Stimulated activated CD4-positive, alpha-beta T cell treated with anti-CD3 and anti-CD28 coated beads, Interleukin-1b, Interleukin-23, amount 100 ng/mL, for 24 hours (primary cell): Measurements from ENCODE around the gene VTI1B.

Experiments used
- DNase-seq, 4 experiments: peaks; one replicate each; pipeline ENCODE4 v3.0.0-alpha.2; 2020; ENCODE audit warnings: low read depth in 4 of 4, low spot score in 1 of 4

The VTI1B gene

GRCh38 chr14:67680121-67680602 is 5.7 kb upstream of the VTI1B start:
- DNase-seq = no peak

DNA sequence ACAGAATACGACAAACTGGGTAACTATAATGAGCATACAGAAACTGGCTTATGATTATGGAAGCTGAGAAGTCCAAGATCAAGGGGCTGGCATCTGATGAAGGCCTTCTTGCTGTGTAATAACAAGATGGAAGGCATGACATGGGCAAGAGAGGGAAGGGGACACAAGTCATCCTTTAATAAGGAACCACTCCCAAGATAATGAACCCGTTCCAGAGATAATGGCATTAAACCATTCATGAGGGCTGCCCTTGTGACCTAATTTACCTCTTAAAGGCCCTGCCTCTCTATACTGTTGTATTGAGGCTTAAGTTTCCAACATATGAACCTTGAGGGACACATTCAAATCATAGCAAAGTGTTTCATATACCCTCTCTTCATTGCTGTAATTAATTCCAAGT is 4.6 kb upstream of the VTI1B start:
- DNase-seq = no peak

DNA sequence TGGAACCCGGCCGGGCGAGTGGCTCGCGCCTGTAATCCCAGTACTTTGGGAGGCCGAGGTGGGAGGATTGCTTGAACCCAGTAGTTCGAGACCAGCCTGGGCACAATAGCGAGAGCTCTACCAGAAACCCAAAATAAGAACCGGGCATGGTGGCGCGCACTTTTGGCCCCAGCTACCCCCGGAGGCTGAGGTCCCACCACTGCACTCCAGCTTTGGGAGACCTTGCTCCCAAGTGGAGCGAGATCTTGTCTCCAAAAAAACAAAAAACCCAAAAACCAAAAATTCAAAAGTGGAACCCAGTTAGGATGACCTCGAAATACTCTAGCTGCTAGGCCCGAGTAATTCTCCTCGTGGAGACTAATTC is 769 bp upstream of the VTI1B start:
- DNase-seq = no peak

DNA sequence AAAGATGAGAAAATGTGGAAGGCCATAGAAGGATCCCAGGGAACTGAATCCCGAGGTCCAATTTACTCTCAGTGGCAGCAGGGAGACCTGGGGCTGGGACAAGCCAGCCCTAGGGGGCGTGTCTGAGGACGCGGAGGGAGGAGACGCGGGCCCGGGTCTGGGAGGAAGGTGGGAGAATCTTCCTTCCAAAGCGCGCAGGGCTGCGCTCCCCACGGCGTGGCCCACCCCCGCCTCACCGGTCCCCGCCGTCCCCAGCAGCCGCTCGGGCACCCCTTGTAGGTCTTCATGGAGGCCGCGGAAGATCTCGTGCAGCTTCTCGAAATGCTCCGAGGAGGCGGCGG is 323 bp downstream of the VTI1B start:
- DNase-seq = peak in 3 of 4 experiments; percentile 20 to 57 (median 33)

GRCh38 chr14:67673451-67673850 is 981 bp downstream of the VTI1B start:
- DNase-seq = no peak

DNA sequence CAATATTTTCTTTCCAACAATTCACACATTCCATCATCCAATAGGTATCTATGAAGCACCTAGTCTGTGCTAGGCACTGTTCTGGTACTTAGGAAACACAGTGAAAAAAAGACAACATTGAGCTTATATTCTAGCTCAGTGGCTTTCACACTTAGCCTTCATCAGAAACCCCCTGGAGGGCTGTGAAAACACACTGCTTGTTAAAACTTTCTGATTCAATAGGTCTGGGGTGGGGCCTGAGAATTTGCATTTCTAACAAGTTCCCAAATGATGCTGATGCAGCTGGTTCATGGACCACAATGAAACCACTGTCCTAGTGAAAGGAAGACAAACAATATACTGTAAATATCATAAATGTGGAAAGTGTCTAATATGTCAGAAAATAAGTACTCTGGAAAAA is 5.9 kb downstream of the VTI1B start:
- no peak for DNase-seq

GRCh38 chr14:67666750-67667449 is 7.5 kb downstream of the VTI1B start:
- no peak for DNase-seq

GRCh38 chr14:67665868-67666267 is 8.6 kb downstream of the VTI1B start:
- DNase-seq = no peak

- no peak for DNase-seq
These were observed 10.8 kb downstream of the VTI1B start for GRCh38 chr14:67663633-67664032.

- DNase-seq = no peak
These were observed 20.7 kb downstream of the VTI1B start for GRCh38 chr14:67653651-67654280.

GRCh38 chr14:67652189-67652588 is 22.2 kb downstream of the VTI1B start:
- DNase-seq = no peak

GRCh38 chr14:67650694-67651093 is 23.7 kb downstream of the VTI1B start:
- no peak for DNase-seq

- no peak for DNase-seq
These were observed 24.3 kb downstream of the VTI1B start for GRCh38 chr14:67650151-67650550.

DNA sequence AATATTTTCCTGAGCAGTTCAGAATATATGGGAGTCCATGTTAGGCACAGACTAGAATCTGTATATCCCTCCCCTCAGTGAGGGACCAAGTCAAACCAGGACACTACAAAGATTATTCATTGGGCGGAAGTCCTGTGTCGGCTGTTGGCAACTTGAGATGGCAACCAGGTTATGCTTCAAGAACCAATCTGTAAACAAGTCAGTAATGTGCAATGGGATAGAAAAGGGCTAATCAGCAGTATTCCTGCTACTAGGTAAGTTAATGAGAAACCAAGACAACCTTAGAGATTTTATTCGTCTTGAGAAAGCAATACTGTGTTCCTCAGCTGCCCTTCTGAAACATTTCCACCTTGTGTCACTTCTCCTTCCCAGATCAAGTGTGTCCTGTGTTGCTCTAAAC is 28.3 kb downstream of the VTI1B start:
- DNase-seq = no peak

DNA sequence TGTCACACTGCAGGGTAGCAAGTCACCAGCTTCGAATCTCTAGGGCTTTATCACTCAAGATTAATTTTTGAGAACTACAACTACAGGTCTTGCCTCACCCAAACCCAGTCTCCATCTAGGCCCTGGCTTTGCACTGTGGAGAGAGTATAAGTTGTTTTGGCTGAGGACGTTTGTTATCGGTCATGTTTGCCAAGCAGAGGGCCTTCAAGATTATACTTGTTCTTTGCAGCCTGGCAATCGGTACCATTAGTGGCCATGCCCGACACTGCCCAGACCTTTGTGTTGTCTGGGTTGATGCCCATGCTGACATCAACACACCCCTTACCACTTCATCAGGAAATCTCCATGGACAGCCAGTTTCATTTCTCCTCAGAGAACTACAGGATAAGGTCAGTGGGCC is 29.0 kb downstream of the VTI1B start:
- DNase-seq = no peak

- no peak for DNase-seq
These were observed 30.0 kb downstream of the VTI1B start for GRCh38 chr14:67644428-67644827.

DNA sequence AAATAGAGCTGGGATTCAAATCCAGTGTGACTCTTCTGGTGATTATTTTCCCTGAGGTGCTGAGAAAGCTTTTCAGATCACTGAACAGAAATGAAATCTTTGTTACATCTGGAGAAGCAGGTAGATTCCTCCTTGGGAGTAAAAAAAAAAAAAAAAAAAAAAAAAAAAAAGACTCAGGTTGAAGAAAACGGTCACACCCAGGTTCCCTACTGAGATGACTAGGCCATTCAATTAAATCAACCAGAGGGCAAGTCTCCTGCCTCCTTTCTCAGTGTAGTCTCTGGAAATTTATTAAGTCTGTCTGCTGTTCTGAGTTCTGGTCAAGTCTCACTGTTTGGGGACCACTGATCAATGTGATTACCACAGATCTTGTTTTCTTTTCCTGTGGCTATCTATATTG is 30.7 kb downstream of the VTI1B start:
- no peak for DNase-seq

DNA sequence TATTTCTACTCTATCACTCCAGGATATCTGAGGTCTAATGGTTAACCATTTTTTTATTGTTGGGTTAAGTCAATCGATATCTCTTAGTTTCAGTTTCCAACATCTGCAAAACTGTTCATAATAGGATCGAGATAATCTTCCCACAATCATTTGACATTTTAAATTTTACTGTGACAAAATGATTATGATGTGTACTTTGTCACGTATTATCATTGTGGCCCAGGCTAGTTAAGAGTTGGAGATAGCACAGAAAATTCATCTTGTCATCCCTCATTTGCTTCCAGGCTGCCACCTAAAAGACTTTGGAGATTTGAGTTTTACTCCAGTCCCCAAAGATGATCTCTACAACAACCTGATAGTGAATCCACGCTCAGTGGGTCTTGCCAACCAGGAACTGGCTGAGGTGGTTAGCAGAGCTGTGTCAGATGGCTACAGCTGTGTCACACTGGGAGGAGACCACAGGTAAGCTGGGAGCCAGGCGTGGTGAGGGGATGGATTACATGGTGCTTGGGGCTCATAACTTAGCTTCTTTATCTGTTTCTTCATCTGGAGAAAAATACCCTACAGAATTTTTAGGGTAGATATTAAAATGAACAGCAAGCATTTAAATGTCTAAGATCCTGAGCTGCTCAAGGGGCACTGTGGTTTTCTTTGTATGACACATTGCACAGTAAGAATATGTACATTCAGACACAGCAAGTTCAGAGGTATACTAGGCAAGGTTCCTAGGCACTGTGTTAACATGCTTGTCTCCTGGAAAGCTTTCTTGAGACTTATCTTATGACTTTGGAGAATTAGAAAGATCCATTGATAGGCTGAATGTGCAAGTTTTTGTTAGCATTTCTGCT is 32.3 kb downstream of the VTI1B start:
- no peak for DNase-seq

DNA sequence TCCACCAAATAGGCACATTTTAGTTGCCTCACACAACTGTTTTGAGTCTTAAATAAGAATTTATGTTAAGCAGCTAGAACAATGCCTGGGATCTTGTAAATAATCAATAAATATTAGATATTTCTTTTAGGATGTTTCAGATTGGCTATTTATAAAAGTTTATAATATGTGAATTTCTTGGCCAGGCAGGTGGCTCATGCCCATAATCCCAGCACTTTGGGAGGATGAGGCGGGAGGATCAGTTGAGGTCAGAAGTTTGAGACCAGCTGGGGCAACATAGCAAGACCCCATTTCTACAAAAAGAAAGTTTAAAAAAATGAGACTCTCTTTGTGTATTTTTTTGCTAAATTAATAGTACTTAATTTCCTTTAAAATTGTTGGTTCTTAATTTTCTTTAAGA is 33.0 kb downstream of the VTI1B start:
- no peak for DNase-seq

DNA sequence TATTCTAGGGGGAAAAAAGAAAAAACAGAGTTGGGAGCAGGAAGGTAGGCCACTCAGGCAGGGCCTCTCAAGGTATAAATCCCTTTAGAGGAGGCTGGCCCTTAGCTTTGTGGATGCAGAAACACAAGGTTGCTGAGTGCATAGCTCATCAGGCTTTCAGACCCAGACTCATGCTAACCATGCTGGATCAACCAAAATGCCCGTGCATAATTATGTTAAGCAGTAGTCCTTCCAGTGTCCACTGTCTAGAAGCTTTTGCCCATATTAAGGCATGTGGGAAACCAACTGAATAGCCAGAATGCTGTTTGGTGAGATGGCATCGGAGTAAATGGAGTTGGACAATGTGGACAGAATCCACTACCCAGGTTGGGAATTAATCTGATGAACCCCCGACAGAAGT is 35.8 kb downstream of the VTI1B start:
- DNase-seq = no peak

- no peak for DNase-seq
These were observed 38.0 kb downstream of the VTI1B start for GRCh38 chr14:67636361-67636919.
